ENCODE results near the gene SSX1.
"Not testable (repeated sequence)": the region's sequence is repeated elsewhere in the genome, so short reads cannot be mapped to it uniquely, and the experiment has no call there.

Gene SSX1, protein sequence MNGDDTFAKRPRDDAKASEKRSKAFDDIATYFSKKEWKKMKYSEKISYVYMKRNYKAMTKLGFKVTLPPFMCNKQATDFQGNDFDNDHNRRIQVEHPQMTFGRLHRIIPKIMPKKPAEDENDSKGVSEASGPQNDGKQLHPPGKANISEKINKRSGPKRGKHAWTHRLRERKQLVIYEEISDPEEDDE

GRCh38 chrX:48255062-48255796 is at the start of gene SSX1:
Gene SSX1 (plus strand): TSS chrX:48255392. CDS start chrX:48257242, 1,850 bp downstream.
- DNase-seq; in situ Hi-C loops (cut with HindIII; ENCODE audit: low pct_ligation_motif_present, low pct_unique_long_range_greater_than_20kb, low sequenced_read_pairs): not testable (repeated sequence)

GRCh38 chrX:48214341-48214740 is 40.9 kb upstream of the SSX1 start:
- DNase-seq; in situ Hi-C loops (cut with HindIII; ENCODE audit: low pct_ligation_motif_present, low pct_unique_long_range_greater_than_20kb, low sequenced_read_pairs): not testable (repeated sequence)

- DNase-seq; in situ Hi-C loops (cut with HindIII; ENCODE audit: low pct_ligation_motif_present, low pct_unique_long_range_greater_than_20kb, low sequenced_read_pairs): not testable (repeated sequence)
These were observed 31.0 kb upstream of the SSX1 start for GRCh38 chrX:48224196-48224595.

- in situ Hi-C loops (cut with HindIII; ENCODE audit: low pct_ligation_motif_present, low pct_unique_long_range_greater_than_20kb, low sequenced_read_pairs); DNase-seq: not testable (repeated sequence)
These were observed 2.2 kb upstream of the SSX1 start for GRCh38 chrX:48252945-48253344.

DNA sequence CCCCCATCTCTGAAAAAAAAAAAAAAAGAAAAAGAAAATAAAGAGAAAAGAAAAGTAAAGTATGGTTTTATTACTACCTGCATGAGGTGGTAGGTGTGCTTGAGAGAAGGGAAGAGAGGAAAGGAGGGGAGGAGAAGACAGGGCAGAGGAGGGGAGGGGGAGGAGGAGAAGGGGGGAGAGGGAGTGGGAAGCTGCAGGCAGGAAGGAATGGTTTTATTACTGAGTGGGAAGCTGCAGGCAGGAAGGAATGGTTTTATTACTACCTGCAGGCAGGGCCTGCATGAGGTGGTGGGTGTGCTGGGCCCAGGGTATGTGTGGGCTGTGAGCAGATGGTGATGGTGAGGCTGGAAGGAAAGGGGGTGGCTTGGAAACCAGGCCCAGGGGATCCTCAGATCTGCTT is 19.2 kb downstream of the SSX1 start:
- in situ Hi-C loops (cut with HindIII; ENCODE audit: low pct_ligation_motif_present, low pct_unique_long_range_greater_than_20kb, low sequenced_read_pairs); DNase-seq: not testable (repeated sequence)

- DNase-seq, result no peak
- in situ Hi-C loops (cut with HindIII; ENCODE audit: low pct_ligation_motif_present, low pct_unique_long_range_greater_than_20kb, low sequenced_read_pairs), result no loop called here
These were observed 23.8 kb downstream of the SSX1 start for GRCh38 chrX:48278958-48279357.

DNA sequence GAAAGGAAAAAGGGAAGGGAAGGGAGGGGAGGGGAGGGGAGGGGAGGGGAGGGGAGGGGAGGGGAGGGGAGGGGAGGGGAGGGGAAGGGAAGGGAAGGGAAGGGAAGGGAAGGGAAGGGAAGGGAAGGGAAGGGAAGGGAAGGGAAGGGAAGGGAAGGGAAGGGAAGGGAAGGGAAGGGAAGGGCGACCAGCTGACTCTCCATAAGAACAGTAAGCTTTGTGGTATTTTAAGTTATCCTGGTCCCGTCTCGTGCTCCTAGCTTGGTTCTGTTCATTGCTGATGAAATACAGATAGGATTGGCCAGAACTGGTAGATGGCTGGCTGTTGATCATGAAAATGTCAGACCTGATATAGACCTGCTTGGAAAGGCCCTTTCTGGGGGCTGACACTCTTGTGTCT is 25.5 kb downstream of the SSX1 start:
- in situ Hi-C loops (cut with HindIII; ENCODE audit: low pct_ligation_motif_present, low pct_unique_long_range_greater_than_20kb, low sequenced_read_pairs), result not testable (repeated sequence)

GRCh38 chrX:48306175-48306574 is 51.0 kb downstream of the SSX1 start:
- in situ Hi-C loops (cut with HindIII; ENCODE audit: low pct_ligation_motif_present, low pct_unique_long_range_greater_than_20kb, low sequenced_read_pairs), result no loop called here
- no peak for DNase-seq

More for the DNA sequence above, 25.5 kb downstream of the SSX1 start:
- DNase-seq, result not testable (repeated sequence)

- in situ Hi-C loops (cut with HindIII; ENCODE audit: low pct_ligation_motif_present, low pct_unique_long_range_greater_than_20kb, low sequenced_read_pairs); DNase-seq: not testable (repeated sequence)
These were observed 58.8 kb downstream of the SSX1 start for GRCh38 chrX:48313996-48314395.
